Skin of body (tissue), 2 donors: ENCODE measurements around the gene PDE7B. TPM values are rescaled to one million over a fixed set of nuclear protein-coding genes. Genes with fewer than 3 reads are reported as not detected.
"Not testable (repeated sequence)": the region's sequence is repeated elsewhere in the genome, so short reads cannot be mapped to it uniquely, and the experiment has no call there.

Experiments used
- DNase-seq: peaks from one replicate; lab custom pipeline; 2025; lab: John Stamatoyannopoulos, UW
- total RNA-seq: library from RNA; depleted of rRNA; stranded (reverse); fragments of >200 nt; gene quantifications from one replicate; pipeline ENCODE4 v1.2.3, GENCODE V29; 2014

The PDE7B gene
- total RNA-seq, 1 donor from 2014 or later: 5.1 TPM

GRCh38 chr6:135842618-135843392 is 8.7 kb upstream of the PDE7B start:
- DNase-seq: no peak

GRCh38 chr6:135850882-135851281 is 619 bp upstream of the PDE7B start:
- no peak for DNase-seq

GRCh38 chr6:135852746-135853145 is 1.2 kb downstream of the PDE7B start:
- DNase-seq: no peak

DNA sequence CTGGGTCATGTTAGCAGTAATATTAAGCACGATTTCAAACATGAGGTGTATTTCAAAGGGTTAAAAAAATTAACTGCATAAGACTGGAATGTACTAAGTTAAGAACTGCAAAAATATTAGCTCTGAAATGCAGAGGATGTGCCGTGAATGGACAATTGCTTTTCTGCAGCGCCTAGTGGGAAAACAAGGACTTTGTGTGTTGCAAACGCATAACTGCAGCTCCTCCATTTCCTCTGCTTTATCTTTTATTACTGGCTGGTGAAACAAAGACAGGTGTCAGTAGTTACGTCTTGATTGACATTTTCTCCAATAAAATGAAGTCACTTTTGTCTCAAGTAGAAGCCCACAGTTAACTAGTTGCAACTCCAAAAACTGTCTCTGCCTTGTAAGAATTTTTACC is 1.7 kb downstream of the PDE7B start:
- DNase-seq: peak; percentile 44

GRCh38 chr6:135853986-135854385 is 2.5 kb downstream of the PDE7B start:
- DNase-seq: no peak

DNA sequence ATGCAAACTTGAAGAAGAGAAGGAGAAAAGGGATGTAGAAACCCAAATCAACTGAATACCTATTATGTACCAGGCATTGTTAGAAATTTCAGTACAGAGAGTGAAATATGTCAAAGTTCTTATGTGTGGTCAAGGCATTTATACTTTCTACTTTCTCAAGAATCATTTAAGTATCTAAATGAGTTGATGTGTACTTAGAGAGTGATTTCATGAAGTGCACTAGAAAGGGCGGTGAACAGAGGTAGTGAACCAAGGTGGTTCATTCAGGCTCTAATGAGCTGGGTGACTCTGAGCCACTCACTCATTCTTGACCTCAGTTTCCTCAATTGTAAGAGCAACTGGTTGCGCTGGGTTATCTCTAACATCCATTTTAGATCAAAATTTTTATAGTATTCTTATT is 3.3 kb downstream of the PDE7B start:
- no peak for DNase-seq

- no peak for DNase-seq
Observed at GRCh38 chr6:135858931-135859330, 7.4 kb downstream of the PDE7B start.

- DNase-seq: no peak
Observed at GRCh38 chr6:135860361-135860760, 8.9 kb downstream of the PDE7B start.

DNA sequence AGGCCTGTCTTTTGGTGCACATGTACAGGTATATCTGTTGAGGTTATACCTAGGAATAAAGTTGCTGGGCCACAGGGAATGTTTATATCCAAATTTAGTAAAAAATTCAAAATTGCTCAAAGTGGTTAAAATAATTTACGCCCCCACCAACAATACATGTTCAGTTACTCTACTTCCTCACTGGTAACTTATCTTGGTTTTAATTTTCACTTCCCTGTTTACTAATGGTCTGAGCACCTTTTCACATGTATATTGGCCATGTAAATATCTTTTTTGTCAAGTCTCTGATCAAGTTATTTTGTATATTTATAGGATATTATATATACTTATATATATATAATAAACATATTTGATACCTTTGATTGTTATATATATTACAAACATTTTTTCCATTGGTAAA is 9.7 kb downstream of the PDE7B start:
- no peak for DNase-seq

GRCh38 chr6:135864929-135865328 is 13.4 kb downstream of the PDE7B start:
- not testable (repeated sequence) for DNase-seq

DNA sequence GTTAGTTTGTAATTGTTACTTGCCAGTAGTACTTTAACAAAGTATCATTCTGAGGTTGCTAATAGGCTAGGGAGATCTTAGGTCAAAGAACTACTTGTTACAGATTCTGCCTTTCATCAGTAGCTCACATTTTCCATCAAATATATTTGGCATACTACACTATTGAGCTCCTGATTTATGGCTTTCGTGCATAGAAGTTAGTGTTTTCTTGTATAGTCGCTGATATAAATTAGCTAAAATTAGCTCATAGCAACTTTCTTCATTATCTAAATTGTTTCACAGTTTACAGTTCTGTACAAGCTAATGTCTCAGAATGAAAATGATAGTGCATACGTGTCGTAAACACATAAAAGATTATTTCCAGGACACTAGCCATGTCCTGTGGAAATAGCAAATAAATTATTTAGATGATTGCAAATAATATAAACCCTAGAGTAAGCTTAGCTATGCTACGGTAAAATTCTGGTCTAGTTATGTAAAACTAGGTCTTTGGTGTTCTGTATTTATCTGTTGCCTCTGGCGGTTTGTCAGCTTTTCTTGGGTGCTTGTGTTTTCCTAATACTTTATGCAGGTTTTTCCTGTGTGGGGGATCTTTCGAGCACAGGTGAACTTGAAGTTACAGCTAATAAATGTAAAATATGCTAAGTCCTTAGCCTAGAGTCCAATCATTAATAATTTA is 15.1 kb downstream of the PDE7B start:
- peak; percentile 36 for DNase-seq

GRCh38 chr6:135867332-135867731 is 15.8 kb downstream of the PDE7B start:
- no peak for DNase-seq

GRCh38 chr6:135869857-135870256 is 18.4 kb downstream of the PDE7B start:
- DNase-seq: no peak

GRCh38 chr6:135870722-135871121 is 19.2 kb downstream of the PDE7B start:
- DNase-seq: peak; percentile 61

DNA sequence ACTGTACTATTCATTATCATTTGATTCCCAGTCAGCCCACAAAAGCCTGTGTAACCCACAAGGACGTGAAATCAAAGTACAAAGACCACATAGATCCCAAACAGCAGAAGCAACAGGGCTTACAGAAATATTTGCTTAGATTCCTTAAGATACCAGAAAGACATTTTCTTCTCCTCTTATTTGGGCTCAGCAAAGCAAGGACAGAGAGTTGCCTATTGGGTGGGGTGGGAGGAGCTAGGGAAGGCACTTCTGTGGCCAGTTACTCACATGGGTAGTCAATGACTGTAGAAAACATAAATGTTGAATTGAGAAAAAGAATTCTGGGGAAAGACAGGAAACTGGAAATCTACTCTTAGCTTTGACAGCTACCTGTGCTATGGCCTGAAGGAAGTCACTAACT is 19.8 kb downstream of the PDE7B start:
- no peak for DNase-seq

- peak; percentile 57 for DNase-seq
Observed at GRCh38 chr6:135871878-135872277, 20.4 kb downstream of the PDE7B start.

DNA sequence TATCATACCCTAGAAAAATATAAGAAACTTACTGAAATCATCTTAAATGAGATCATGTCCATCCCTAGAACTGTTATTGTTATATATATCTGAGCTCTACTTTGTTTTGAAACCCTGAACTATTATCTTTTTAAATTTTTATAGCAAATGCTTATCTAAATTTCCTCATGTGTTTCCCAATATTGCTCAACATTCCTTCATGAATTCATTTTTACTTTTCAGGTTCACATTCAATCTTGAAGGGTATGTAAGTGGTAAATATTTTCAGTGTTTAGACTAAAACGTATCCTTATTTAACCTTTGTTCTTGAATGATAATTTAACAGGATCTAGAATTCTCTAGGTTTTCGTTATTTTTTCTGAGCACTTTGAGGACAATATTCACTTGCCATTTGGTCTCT is 23.9 kb downstream of the PDE7B start:
- no peak for DNase-seq

GRCh38 chr6:135876058-135876457 is 24.6 kb downstream of the PDE7B start:
- DNase-seq: no peak

DNA sequence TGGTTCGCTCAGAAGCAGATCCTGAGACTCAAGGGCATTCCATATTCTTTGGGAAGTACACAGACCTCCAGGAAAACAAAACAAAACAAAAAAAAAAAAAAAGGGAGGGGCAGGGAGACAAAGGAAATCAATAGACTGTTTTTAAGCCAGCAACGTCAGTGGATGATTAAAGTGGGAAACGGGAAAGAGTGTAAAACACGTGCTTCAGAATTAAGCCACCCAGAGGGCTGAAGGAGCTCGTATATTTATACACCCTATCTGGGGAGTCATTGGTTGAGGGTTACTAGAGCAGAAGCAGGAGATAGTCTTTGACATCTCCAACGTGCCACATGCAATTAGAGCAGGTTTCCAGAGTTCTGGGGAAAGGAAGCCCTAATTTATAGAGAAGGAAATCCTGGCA is 26.2 kb downstream of the PDE7B start:
- DNase-seq: no peak

DNA sequence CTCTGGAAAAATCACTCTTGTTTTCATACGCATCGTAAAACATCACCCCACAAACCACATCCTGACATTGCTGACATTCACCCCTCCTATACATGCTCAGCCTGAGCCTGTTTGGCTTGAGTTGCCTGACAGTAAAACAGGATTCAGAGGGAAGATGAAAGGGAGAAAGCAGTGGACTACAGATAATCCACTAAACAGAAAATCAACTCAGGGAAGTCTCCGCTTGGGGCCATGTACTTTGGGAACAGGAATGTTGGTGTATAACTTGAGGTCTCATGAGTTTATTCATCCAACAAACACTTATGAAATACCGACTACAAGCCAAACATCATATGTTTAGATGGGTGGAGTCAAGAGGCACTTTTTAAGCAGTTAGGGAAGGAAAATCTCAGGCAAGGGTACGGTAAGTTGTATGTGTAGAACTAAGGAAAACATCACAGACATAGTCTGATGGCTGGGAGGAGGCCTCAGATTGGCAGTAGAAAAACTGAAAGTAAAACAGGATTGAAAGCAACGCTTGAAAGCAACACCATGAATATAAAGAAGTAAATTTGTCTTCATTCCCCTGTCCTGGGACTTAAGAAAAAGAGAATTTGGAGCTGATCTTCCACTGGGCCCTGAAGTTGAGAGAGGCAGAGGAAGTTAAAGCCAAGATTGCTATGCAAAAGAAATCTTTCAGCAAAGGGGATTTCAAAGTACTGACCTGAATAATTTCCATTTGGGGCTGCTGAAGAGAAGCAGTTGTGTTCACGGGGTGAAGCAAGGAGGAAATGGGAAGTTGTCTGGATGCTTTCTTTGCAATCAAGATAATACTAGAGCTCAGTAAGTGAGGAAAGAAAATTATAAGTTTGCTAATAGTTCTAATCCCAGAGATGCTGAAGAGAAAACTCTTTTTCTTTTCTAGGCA is 28.8 kb downstream of the PDE7B start:
- DNase-seq: peak; percentile 57

DNA sequence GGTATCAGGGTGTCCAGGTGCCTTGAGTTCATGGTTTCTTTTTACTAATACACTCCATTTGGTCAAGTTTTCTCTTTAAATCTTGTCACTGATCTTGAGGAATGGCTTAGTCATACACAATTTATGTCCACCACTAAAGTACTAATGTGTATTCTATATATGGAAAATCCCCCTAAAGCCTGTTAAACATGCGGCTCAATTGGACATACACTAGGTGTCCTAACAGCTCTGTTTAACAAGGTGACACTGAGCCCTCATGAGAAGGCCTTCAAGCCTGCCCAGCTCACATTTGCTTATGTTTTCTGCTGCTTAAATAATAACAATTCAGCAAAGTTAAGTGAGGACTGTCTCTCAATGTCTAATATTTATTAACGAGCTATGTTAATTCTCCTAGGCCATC is 31.5 kb downstream of the PDE7B start:
- DNase-seq: no peak

DNA sequence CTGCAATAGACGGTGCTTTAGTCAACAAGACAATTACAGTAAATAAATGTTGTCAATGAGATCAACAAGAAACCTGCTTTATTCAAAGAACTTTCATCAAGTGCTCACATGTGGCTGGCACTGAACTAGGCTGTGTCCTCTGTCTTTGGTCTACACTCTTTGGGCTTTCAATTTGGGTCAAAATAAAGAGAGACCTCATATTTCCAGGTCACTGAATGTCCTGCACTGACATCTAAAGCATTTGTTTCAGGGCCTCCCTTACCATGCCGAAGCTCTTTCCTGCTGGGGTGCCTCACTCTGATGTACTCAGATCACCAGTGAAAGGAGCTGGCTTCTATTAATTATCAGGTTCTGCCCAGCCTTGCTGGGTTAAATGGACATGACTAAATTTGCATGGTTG is 32.0 kb downstream of the PDE7B start:
- DNase-seq: no peak
